Skeletal muscle tissue (tissue), 4 donors: ENCODE data around the gene PHF21B. TPM values are rescaled to one million over a fixed set of nuclear protein-coding genes. Genes with fewer than 3 reads are reported as not detected.

Source experiments
- H3K27ac ChIP-seq: one replicate; pipeline ENCODE4 v1.7.0; 2013; ENCODE audit warnings: mild to moderate bottlenecking, low read depth, low read length, inconsistent platforms
- H3K27me3 ChIP-seq, 3 donors: one replicate each; pipeline ENCODE4 v1.7.0; 2013; ENCODE audit warnings: low read length in 3 of 3; ENCODE audit not compliant: control insufficient read depth in 3 of 3, insufficient read depth in 3 of 3
- H3K36me3 ChIP-seq, 3 donors: one replicate each; pipeline ENCODE4 v1.7.0; 2013; ENCODE audit warnings: low read length in 3 of 3; ENCODE audit not compliant: control insufficient read depth in 3 of 3, insufficient read depth in 3 of 3
- H3K4me1 ChIP-seq, 3 donors: one replicate each; pipeline ENCODE4 v1.7.0; 2013; ENCODE audit warnings: low read length in 3 of 3, mild to moderate bottlenecking in 3 of 3; ENCODE audit not compliant: control insufficient read depth in 3 of 3, insufficient read depth in 3 of 3
- H3K4me3 ChIP-seq, 3 donors: one replicate each; pipeline ENCODE4 v1.7.0; 2013; ENCODE audit warnings: low read length in 3 of 3
- H3K9ac ChIP-seq, 3 donors: one replicate each; pipeline ENCODE4 v1.7.0; 2013; ENCODE audit warnings: low read length in 3 of 3, mild to moderate bottlenecking in 3 of 3, moderate library complexity in 2 of 3, low read depth in 1 of 3
- H3K9me3 ChIP-seq, 3 donors: one replicate each; pipeline ENCODE4 v1.7.0; 2013; ENCODE audit warnings: low read length in 3 of 3; ENCODE audit not compliant: control insufficient read depth in 3 of 3
- total RNA-seq: library from RNA; depleted of rRNA; stranded (reverse); fragments of >200 nt; gene quantifications from one replicate; pipeline ENCODE4 v1.2.3, GENCODE V29; 2014
- donor health status: Osteomylitis.

The PHF21B gene
- total RNA-seq, 1 donor from 2014 or later: 1.0 TPM

GRCh38 chr22:44942056-44942455 lies 67.7 kb downstream of the PHF21B start:
- Histone ChIP-seq H3K27me3 (peaks cover 23 to 56% (median 39%) of the 10 kb centered on the region in 3 donors), H3K36me3 (no peaks in the 10 kb centered on the region), H3K4me3 (no peak overlapping the region), H3K9me3 (no peaks in the 10 kb centered on the region), H3K4me1 (no peaks in the 10 kb centered on the region), H3K27ac (no peak overlapping the region), H3K9ac (no peak overlapping the region)

- no peak overlapping the region for H3K4me3 ChIP-seq
- peaks cover 21 to 57% (median 39%) of the 10 kb centered on the region in 3 donors for H3K27me3 ChIP-seq
- no peak overlapping the region for H3K9ac ChIP-seq
- H3K4me1 ChIP-seq: no peaks in the 10 kb centered on the region
- no peak overlapping the region for H3K27ac ChIP-seq
- no peaks in the 10 kb centered on the region for H3K36me3 ChIP-seq
- no peaks in the 10 kb centered on the region for H3K9me3 ChIP-seq
These were observed 68.6 kb downstream of the PHF21B start for GRCh38 chr22:44941207-44941606.

GRCh38 chr22:44940130-44940529 lies 69.7 kb downstream of the PHF21B start:
- no peaks in the 10 kb centered on the region for H3K4me1 ChIP-seq
- no peak overlapping the region for H3K4me3 ChIP-seq
- no peak overlapping the region for H3K9ac ChIP-seq
- H3K27me3 ChIP-seq: peaks cover 20 to 60% (median 32%) of the 10 kb centered on the region in 3 donors
- no peaks in the 10 kb centered on the region for H3K36me3 ChIP-seq
- no peak overlapping the region for H3K27ac ChIP-seq
- H3K9me3 ChIP-seq: no peaks in the 10 kb centered on the region

GRCh38 chr22:44939451-44939850 lies 70.4 kb downstream of the PHF21B start:
- no peaks in the 10 kb centered on the region for H3K4me1 ChIP-seq
- peaks cover 20 to 59% (median 32%) of the 10 kb centered on the region in 3 donors for H3K27me3 ChIP-seq
- no peak overlapping the region for H3K27ac ChIP-seq
- H3K9me3 ChIP-seq: no peaks in the 10 kb centered on the region
- no peak overlapping the region for H3K9ac ChIP-seq
- H3K36me3 ChIP-seq: no peaks in the 10 kb centered on the region
- no peak overlapping the region for H3K4me3 ChIP-seq

GRCh38 chr22:44938886-44939285 lies 70.9 kb downstream of the PHF21B start:
- Histone ChIP-seq H3K27me3 (peaks cover 25 to 61% (median 29%) of the 10 kb centered on the region in 3 donors), H3K4me1 (no peaks in the 10 kb centered on the region), H3K4me3 (no peak overlapping the region), H3K9me3 (no peaks in the 10 kb centered on the region), H3K27ac (no peak overlapping the region), H3K9ac (no peak overlapping the region), H3K36me3 (no peaks in the 10 kb centered on the region)

GRCh38 chr22:44937216-44937615 lies 72.6 kb downstream of the PHF21B start:
- Histone ChIP-seq H3K36me3 (no peaks in the 10 kb centered on the region), H3K4me1 (no peaks in the 10 kb centered on the region), H3K27ac (no peak overlapping the region), H3K4me3 (no peak overlapping the region), H3K9me3 (no peaks in the 10 kb centered on the region), H3K9ac (no peak overlapping the region), H3K27me3 (peaks cover 15 to 51% (median 19%) of the 10 kb centered on the region in 3 donors)

GRCh38 chr22:44936201-44936600 lies 73.6 kb downstream of the PHF21B start:
- H3K36me3 ChIP-seq: no peaks in the 10 kb centered on the region
- no peak overlapping the region for H3K27ac ChIP-seq
- H3K27me3 ChIP-seq: peaks cover 11 to 41% (median 19%) of the 10 kb centered on the region in 3 donors
- no peak overlapping the region for H3K4me3 ChIP-seq
- no peaks in the 10 kb centered on the region for H3K4me1 ChIP-seq
- H3K9ac ChIP-seq: no peak overlapping the region
- H3K9me3 ChIP-seq: no peaks in the 10 kb centered on the region

GRCh38 chr22:44935724-44936123 lies 74.1 kb downstream of the PHF21B start:
- H3K36me3 ChIP-seq: no peaks in the 10 kb centered on the region
- no peak overlapping the region for H3K27ac ChIP-seq
- no peak overlapping the region for H3K9ac ChIP-seq
- H3K4me3 ChIP-seq: no peak overlapping the region
- peaks cover 11 to 36% (median 19%) of the 10 kb centered on the region in 3 donors for H3K27me3 ChIP-seq
- H3K4me1 ChIP-seq: peaks cover 0 to 2% (median 0%) of the 10 kb centered on the region in 3 donors
- H3K9me3 ChIP-seq: no peaks in the 10 kb centered on the region

- H3K9me3 ChIP-seq: no peaks in the 10 kb centered on the region
- no peak overlapping the region for H3K4me3 ChIP-seq
These were observed 75.4 kb downstream of the PHF21B start for GRCh38 chr22:44934454-44934735.

GRCh38 chr22:44933666-44934453 lies 75.9 kb downstream of the PHF21B start:
- H3K36me3 ChIP-seq: no peaks in the 10 kb centered on the region
- no peak overlapping the region for H3K27ac ChIP-seq
- peaks cover 0 to 2% (median 0%) of the 10 kb centered on the region in 3 donors for H3K4me1 ChIP-seq
- no peak overlapping the region for H3K9ac ChIP-seq
- H3K9me3 ChIP-seq: no peaks in the 10 kb centered on the region
- peaks cover 14 to 27% (median 20%) of the 10 kb centered on the region in 3 donors for H3K27me3 ChIP-seq
- H3K4me3 ChIP-seq: no peak overlapping the region

More at GRCh38 chr22:44934454-44934735, 75.4 kb downstream of the PHF21B start:
- Histone ChIP-seq H3K36me3 (no peaks in the 10 kb centered on the region), H3K9ac (no peak overlapping the region), H3K27me3 (peaks cover 16 to 29% (median 17%) of the 10 kb centered on the region in 3 donors), H3K27ac (no peak overlapping the region), H3K4me1 (peaks cover 0 to 2% (median 0%) of the 10 kb centered on the region in 3 donors)
